ENCODE results near the gene KLK12. TPM values are rescaled to one million over a fixed set of nuclear protein-coding genes. Genes with fewer than 3 reads are reported as not detected.

KLK12 gene
- total RNA-seq, 4 donors from 2014 or later: not detected

- Histone ChIP-seq H3K4me3 (no peak overlapping the region), H3K9me3 (no peaks in the 10 kb centered on the region), H3K27me3 (peaks cover 0 to 2% (median 0%) of the 10 kb centered on the region in 3 donors), H3K27ac (no peak overlapping the region), H3K36me3 (no peaks in the 10 kb centered on the region), H3K4me1 (no peaks in the 10 kb centered on the region)
- in situ Hi-C loops (cut with MboI; ENCODE audit: low sequenced_read_pairs in 4 of 4) (no loop called here), intact Hi-C loops (cut with DNase I; ENCODE audit: low total_unique reads) (no loop called here)
- TF ChIP-seq POLR2A (IDR thresholded peaks at IDR 0.05) (no peak), CTCF (IDR thresholded peaks at IDR 0.05 in 4 of 5, conservative IDR thresholded peaks at IDR 0.05 in 1 of 5) (no peak)
- ATAC-seq: no peak
- DNase-seq: no peak
Observed at GRCh38 chr19:51027126-51027806, 7.5 kb downstream of the KLK12 start.

- Histone ChIP-seq H3K36me3 (no peaks in the 10 kb centered on the region), H3K27ac (no peak within 1 kb of the TSS), H3K9me3 (no peaks in the 10 kb centered on the region), H3K27me3 (peaks cover 0 to 2% (median 0%) of the 10 kb centered on the region in 3 donors), H3K4me3 (peak within 1 kb of the TSS in 1 of 4 donors; percentile 3), H3K4me1 (no peaks in the 10 kb centered on the region)
- intact Hi-C loops (cut with DNase I; ENCODE audit: low total_unique reads): no loop called here
- DNase-seq (no peak), ATAC-seq (no peak)
- TF ChIP-seq CTCF (IDR thresholded peaks at IDR 0.05 in 4 of 5, conservative IDR thresholded peaks at IDR 0.05 in 1 of 5): no peak
- TF ChIP-seq POLR2A (IDR thresholded peaks at IDR 0.05): no peak
- in situ Hi-C loops (cut with MboI; ENCODE audit: low sequenced_read_pairs in 4 of 4): no loop called here
Observed at GRCh38 chr19:51026554-51026831, 8.3 kb downstream of the KLK12 start, which contains the start of gene KLK11. KLK11 (minus strand) TSS chr19:51026616; CDS start chr19:51025631, 985 bp downstream.

GRCh38 chr19:51025809-51026553 lies 8.8 kb downstream of the KLK12 start:
- H3K4me3 ChIP-seq: peak overlapping the region in 1 of 4 donors; percentile 3
- DNase-seq (no peak), ATAC-seq (no peak)
- peaks cover 0 to 2% (median 0%) of the 10 kb centered on the region in 3 donors for H3K27me3 ChIP-seq
- no peaks in the 10 kb centered on the region for H3K4me1 ChIP-seq
- H3K9me3 ChIP-seq: no peaks in the 10 kb centered on the region
- H3K27ac ChIP-seq: no peak overlapping the region
- intact Hi-C loops (cut with DNase I; ENCODE audit: low total_unique reads): no loop called here
- TF ChIP-seq POLR2A (IDR thresholded peaks at IDR 0.05) (no peak), CTCF (IDR thresholded peaks at IDR 0.05 in 4 of 5, conservative IDR thresholded peaks at IDR 0.05 in 1 of 5) (no peak)
- no peaks in the 10 kb centered on the region for H3K36me3 ChIP-seq
- in situ Hi-C loops (cut with MboI; ENCODE audit: low sequenced_read_pairs in 4 of 4): no loop called here

GRCh38 chr19:51025401-51025800 lies 9.4 kb downstream of the KLK12 start:
- H3K9me3 ChIP-seq: no peaks in the 10 kb centered on the region
- peaks cover 0 to 2% (median 0%) of the 10 kb centered on the region in 3 donors for H3K27me3 ChIP-seq
- in situ Hi-C loops (cut with MboI; ENCODE audit: low sequenced_read_pairs in 4 of 4): no loop called here
- intact Hi-C loops (cut with DNase I; ENCODE audit: low total_unique reads): no loop called here
- ATAC-seq: no peak
- no peak for DNase-seq
- no peaks in the 10 kb centered on the region for H3K4me1 ChIP-seq
- H3K36me3 ChIP-seq: no peaks in the 10 kb centered on the region
- no peak overlapping the region for H3K27ac ChIP-seq
- H3K4me3 ChIP-seq: no peak overlapping the region
- no peak for TF ChIP-seq CTCF (IDR thresholded peaks at IDR 0.05 in 4 of 5, conservative IDR thresholded peaks at IDR 0.05 in 1 of 5)
- no peak for TF ChIP-seq POLR2A (IDR thresholded peaks at IDR 0.05)

Measured in gastrocnemius medialis (tissue), 4 donors.